Fibroblast of pulmonary artery (primary cell): ENCODE results near the gene PFDN2.

ENCODE experiments used
- DNase-seq: peaks from one replicate; pipeline ENCODE4 v3.0.0-alpha.2; 2010; ENCODE audit warnings: low read depth
- H3K4me3 ChIP-seq: replicated peaks from 2 replicates; pipeline ENCODE4 v1.5.1; 2011; ENCODE audit warnings: low read depth, mild to moderate bottlenecking, control low read depth, low read length, moderate library complexity
- TF ChIP-seq, protein P1 (sequence below): IDR thresholded peaks from 2 replicates; pipeline ENCODE4 v1.5.1; 2011; ENCODE audit warnings: mild to moderate bottlenecking, control low read depth, low read length, inconsistent platforms; ENCODE audit errors: missing control alignments

Gene PFDN2

DNA sequence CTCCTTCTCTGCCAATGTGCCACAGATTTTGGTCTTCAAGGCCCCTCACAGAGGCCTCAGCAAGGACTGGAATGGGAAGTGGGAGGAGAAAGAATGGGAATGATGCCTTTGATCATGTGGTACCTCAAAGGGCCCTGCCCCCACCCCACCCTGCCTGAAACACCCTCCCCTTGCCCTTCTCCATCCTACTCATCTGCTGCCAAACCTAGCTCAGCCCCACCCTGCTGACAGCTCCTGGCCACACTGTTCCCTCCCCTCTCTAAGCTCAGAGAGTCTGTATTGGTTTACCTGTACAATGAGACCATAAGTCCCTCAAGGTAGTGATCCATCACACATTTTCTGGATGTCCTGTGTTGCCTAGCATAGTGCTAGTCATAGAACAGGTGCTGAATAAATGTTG lies 41.4 kb downstream of the PFDN2 start:
- TF ChIP-seq, protein P1, sequence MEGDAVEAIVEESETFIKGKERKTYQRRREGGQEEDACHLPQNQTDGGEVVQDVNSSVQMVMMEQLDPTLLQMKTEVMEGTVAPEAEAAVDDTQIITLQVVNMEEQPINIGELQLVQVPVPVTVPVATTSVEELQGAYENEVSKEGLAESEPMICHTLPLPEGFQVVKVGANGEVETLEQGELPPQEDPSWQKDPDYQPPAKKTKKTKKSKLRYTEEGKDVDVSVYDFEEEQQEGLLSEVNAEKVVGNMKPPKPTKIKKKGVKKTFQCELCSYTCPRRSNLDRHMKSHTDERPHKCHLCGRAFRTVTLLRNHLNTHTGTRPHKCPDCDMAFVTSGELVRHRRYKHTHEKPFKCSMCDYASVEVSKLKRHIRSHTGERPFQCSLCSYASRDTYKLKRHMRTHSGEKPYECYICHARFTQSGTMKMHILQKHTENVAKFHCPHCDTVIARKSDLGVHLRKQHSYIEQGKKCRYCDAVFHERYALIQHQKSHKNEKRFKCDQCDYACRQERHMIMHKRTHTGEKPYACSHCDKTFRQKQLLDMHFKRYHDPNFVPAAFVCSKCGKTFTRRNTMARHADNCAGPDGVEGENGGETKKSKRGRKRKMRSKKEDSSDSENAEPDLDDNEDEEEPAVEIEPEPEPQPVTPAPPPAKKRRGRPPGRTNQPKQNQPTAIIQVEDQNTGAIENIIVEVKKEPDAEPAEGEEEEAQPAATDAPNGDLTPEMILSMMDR, result no peak
- H3K4me3 ChIP-seq, result no peak overlapping the region
- no peak for DNase-seq

DNA sequence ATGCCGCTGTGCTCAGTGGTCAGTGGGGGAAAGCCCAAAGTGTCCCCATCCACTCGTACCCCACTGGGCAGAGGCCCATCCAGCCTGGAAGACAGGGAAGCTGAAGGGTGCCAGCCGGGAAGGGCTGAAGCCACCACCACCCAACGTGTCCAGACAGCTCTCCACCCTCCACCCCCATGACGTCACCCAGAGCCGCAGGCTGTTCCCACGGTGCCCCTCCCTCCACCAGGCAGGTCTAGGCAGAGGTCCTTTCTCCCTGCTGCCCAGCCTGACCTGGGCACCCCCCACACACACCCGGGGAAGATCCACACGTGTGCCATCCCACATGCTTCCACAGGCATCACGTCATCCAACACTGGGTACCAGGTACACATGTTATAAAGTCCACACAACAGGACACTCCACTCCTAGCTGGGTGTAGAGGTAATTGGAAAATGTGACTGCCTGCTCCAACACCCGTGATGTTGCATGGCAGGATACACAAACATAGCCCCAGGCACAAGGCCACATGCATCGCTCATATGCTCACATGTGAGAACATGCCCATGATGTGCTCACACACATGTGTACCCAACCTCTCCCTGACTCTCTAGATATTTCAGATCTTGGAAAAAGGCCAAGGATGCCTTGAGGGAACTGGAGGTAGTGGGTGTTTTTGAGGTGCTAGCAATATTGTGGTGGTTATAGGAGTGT lies 43.0 kb downstream of the PFDN2 start:
- no peak overlapping the region for H3K4me3 ChIP-seq
- no peak for DNase-seq
- TF ChIP-seq, protein P1, result no peak

DNA sequence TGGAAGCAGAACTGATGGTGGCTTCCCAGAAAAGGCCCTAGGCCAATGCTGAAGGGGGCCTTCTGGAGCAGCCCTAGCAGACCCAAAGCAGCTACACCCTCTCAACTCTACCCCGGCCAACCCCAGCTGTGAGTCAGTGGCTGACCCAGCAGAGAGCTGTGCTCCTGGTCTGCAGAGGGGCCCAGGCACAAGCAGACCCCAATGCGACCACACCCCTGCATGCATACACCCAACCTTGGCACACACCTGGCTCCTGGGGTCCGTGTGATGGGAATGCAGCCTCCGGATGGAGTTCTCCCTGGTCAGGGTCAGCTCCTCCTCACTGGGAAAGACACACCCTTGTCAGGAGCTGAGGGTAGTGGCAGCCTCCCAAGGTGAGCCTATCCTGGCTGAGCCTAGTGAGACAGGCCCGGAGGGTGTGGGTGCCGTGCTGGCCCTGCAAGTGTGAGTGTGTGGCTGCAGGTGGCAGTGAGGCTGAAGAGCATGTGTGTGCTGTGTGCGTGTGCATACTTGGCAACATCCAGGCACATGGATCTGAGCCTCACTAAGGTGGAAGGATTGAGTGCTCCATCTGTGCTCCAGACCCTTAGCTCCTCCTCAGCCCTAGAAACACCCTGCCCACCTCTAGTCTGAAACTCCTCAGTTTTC lies 44.2 kb downstream of the PFDN2 start:
- TF ChIP-seq, protein P1, result no peak
- no peak for DNase-seq

DNA sequence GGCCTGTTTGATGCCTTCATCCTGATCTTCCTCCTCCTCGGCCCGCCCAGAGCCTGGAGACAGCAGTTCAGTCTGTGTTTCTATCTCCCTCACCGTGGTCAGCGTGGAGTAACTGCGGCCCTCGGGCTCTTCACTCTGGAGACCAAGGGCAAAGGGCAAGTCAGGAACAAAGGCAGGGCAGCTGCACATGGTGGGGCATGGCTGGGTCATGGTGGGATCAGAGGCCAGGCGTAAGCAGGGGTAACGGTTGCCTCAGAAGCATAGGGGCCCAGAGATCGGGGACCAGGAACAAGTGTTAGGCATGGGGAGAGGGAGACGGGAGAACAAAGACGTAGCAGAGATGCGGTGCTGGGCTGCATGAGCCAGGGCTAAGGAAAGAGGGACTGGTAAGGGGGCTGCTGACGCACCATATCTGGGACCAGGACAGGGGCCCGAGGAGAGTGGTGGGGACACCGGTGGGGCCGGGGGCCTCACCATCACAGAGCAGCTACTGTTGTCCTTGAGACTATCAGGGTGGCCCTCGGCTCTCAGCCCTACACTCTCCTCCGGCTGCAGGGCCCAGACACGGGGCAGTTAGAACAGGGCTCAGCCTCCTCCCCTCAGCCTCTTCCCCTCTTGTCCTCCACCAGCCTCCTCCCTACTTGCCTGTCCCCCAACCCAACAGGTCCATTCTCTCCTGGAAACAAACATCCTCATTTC lies 44.9 kb downstream of the PFDN2 start:
- H3K4me3 ChIP-seq, result no peak overlapping the region

More for the DNA sequence above, 44.2 kb downstream of the PFDN2 start:
- H3K4me3 ChIP-seq, result no peak overlapping the region

DNA sequence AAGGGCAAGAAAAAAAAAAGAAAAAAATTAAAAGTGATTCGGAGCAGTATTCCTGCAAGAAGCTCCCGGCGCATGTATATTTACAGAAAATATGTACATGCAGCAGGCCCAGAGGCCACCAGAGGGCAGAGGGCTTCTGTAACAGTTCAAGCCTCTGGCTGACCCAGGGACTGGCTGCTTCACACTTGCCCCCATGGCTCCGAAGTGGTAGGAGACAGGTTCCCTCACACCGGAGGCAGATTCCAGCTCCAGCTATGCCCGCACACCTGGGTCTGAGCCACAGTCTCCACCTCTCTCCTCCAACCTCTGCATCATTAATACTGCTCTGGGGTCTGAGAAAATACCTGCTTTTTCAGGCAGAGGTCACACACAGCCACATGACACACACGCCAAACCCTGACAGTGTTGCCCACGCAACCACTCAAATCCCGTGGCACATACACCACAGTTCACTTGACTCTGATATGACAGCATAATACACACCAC lies 45.9 kb downstream of the PFDN2 start:
- TF ChIP-seq, protein P1, result peak; percentile 61
- no peak overlapping the region for H3K4me3 ChIP-seq
- DNase-seq, result peak; percentile 60

More for the DNA sequence above, 44.9 kb downstream of the PFDN2 start:
- TF ChIP-seq, protein P1, result no peak
- no peak for DNase-seq

DNA sequence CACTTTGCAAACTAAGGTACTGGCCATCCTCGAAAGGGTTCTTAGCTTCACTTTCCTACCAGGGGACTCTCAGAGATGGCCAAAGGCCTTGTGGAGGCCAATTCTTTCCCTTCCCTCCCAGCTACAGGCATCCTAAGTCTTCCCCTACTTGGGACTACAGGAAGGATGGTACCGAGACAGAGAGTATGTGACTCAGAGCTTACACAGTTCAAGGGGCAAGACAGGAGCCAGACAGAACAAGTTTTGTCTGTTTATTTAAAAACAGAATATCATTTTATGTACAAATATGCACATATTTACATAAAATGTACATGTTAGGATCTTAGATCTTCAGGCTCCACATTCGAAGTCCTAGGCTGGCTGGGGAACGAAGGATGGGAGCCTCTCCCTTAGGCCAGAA lies 47.1 kb downstream of the PFDN2 start:
- no peak overlapping the region for H3K4me3 ChIP-seq
- no peak for DNase-seq
- TF ChIP-seq, protein P1, result no peak
